SH-SY5Y (cell line): ENCODE data around the gene FBXL14.

Experiments
- GATA2 ChIP-seq: IDR thresholded peaks from 2 replicates; pipeline ENCODE4 v1.6.1; 2011; ENCODE audit warnings: mild to moderate bottlenecking, low read depth, low read length
- GATA3 ChIP-seq: IDR thresholded peaks from 2 replicates; pipeline ENCODE4 v1.6.1; 2011; ENCODE audit warnings: low read depth, mild to moderate bottlenecking, low read length, moderate library complexity

DNA sequence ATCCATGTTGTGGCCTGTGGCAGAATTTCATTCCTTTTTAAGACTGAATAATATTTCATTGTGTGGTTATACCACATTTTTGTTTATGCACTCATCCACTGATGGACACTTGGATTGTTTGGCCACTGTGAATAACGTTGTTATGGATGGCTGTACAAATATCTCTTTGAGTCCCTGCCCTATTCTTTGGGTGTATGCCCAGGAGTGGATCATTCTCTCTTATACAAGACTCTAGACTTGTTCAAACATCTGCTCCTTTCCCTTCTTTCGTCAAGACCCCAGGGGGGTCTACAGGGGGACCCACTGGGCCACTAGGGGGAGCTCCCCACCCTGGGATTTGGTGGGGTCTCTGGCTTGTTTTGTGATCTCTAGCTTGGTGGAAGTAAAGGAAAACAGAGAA lies 77.4 kb downstream of the FBXL14 start:
- TF ChIP-seq GATA3 (no peak), GATA2 (no peak)
